Ishikawa (cell line): ENCODE data around the gene PTPRN2.

Source experiments
- CEBPB ChIP-seq: IDR thresholded peaks from 2 replicates; pipeline ENCODE4 v1.6.1; 2012
- CREB1 ChIP-seq: IDR thresholded peaks from 2 replicates; pipeline ENCODE4 v1.6.1; 2012; ENCODE audit warnings: low read depth
- EGR1 ChIP-seq: IDR thresholded peaks from 2 replicates; pipeline ENCODE4 v1.6.1; 2012
- EP300 ChIP-seq: IDR thresholded peaks from 2 replicates; pipeline ENCODE4 v1.6.1; 2012; ENCODE audit warnings: borderline replicate concordance
- FOXM1 ChIP-seq: IDR thresholded peaks from 2 replicates; pipeline ENCODE4 v1.6.1; 2012; ENCODE audit warnings: low read depth, borderline replicate concordance
- NFIC ChIP-seq: IDR thresholded peaks from 2 replicates; pipeline ENCODE4 v1.6.1; 2012
- RAD21 ChIP-seq: IDR thresholded peaks from 2 replicates; pipeline ENCODE4 v1.6.1; 2012; ENCODE audit warnings: low read depth
- TAF1 ChIP-seq: IDR thresholded peaks from 2 replicates; pipeline ENCODE4 v1.6.1; 2012; ENCODE audit warnings: low read depth, mild to moderate bottlenecking
- TCF12 ChIP-seq: IDR thresholded peaks from 2 replicates; pipeline ENCODE4 v1.6.1; 2012; ENCODE audit warnings: low read depth
- TEAD4 ChIP-seq: IDR thresholded peaks from 2 replicates; pipeline ENCODE4 v1.6.1; 2012
- YY1 ChIP-seq: IDR thresholded peaks from 2 replicates; pipeline ENCODE4 v1.6.1; 2012; ENCODE audit warnings: low read depth
- ZBTB7A ChIP-seq: IDR thresholded peaks from 2 replicates; pipeline ENCODE4 v1.6.1; 2012; ENCODE audit warnings: low read depth
- TF ChIP-seq, protein P1 (sequence below): IDR thresholded peaks from 2 replicates; pipeline ENCODE4 v1.6.1; 2012
- TF ChIP-seq, protein P2 (sequence below): IDR thresholded peaks from 2 replicates; pipeline ENCODE4 v1.6.1; 2012
- TF ChIP-seq, protein P3 (sequence below): IDR thresholded peaks from 2 replicates; pipeline ENCODE4 v1.6.1; 2012; ENCODE audit warnings: low read depth, mild to moderate bottlenecking

Gene PTPRN2

DNA sequence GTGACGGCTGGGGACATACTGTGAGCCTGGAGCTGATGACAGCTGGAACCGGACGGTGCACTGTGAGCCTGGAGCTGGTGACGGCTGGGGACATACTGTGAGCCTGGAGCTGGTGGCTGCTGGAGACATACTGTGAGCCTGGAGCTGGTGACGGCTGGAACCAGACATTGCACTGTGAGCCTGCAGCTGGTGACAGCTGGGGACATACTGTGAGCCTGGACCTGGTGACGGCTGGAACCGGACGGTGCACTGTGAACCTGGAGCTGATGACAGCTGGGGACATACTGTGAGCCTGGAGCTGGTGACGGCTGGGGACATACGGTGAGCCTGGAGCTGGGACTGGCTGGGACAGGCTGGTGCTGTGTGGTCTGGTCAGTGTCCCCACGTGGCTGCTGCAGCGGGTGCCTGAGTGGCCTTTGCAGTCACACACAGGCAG is 47.9 kb downstream of the PTPRN2 start:
- no peak for TF ChIP-seq TAF1
- TF ChIP-seq, protein P1, sequence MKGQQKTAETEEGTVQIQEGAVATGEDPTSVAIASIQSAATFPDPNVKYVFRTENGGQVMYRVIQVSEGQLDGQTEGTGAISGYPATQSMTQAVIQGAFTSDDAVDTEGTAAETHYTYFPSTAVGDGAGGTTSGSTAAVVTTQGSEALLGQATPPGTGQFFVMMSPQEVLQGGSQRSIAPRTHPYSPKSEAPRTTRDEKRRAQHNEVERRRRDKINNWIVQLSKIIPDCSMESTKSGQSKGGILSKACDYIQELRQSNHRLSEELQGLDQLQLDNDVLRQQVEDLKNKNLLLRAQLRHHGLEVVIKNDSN, result no peak
- TF ChIP-seq EP300, result no peak
- TF ChIP-seq TEAD4, result no peak
- no peak for TF ChIP-seq NFIC
- TF ChIP-seq YY1, result no peak
- TF ChIP-seq CEBPB, result no peak
- no peak for TF ChIP-seq FOXM1
- TF ChIP-seq ZBTB7A, result no peak
- TF ChIP-seq, protein P2, sequence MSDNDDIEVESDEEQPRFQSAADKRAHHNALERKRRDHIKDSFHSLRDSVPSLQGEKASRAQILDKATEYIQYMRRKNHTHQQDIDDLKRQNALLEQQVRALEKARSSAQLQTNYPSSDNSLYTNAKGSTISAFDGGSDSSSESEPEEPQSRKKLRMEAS, result no peak

DNA sequence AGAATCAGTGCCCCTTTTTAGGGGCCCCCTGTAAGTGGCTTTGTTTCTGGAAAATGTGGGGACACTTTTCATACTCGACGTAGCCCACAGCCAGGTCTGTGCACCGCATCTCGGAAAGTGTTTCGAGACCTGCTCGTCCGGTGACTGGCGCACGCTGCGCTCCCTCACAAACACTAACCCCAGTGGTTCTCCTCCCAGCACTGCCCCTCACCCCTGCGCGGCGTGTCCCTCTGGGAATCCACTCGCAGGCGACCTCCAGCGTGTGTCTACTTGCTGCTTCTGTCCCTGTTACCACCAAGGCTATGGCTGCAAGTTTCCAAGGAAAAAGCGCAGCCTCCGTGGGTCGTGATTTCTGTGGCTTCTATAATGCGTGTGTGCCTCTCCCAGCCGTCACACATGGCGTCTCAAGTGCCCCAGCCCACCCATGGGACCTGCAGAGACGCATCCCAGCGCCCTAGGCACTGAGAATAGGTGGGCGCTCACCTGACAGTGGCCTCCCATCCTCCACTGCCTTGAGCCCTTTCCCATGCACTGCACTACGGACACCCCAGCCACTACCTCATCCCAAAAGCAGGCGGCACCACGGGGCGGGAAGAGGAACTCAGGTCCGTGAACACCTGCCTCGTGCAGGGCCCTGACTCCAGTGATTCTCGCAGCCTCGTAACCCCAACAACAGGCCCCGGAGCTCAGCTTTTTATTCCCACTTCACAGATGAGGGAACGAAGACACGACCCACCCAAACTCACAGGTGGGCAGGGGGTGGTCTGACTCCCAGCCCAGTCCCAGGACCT is 49.3 kb downstream of the PTPRN2 start:
- TF ChIP-seq TEAD4 (no peak), YY1 (no peak), CREB1 (no peak)
- TF ChIP-seq, protein P3, sequence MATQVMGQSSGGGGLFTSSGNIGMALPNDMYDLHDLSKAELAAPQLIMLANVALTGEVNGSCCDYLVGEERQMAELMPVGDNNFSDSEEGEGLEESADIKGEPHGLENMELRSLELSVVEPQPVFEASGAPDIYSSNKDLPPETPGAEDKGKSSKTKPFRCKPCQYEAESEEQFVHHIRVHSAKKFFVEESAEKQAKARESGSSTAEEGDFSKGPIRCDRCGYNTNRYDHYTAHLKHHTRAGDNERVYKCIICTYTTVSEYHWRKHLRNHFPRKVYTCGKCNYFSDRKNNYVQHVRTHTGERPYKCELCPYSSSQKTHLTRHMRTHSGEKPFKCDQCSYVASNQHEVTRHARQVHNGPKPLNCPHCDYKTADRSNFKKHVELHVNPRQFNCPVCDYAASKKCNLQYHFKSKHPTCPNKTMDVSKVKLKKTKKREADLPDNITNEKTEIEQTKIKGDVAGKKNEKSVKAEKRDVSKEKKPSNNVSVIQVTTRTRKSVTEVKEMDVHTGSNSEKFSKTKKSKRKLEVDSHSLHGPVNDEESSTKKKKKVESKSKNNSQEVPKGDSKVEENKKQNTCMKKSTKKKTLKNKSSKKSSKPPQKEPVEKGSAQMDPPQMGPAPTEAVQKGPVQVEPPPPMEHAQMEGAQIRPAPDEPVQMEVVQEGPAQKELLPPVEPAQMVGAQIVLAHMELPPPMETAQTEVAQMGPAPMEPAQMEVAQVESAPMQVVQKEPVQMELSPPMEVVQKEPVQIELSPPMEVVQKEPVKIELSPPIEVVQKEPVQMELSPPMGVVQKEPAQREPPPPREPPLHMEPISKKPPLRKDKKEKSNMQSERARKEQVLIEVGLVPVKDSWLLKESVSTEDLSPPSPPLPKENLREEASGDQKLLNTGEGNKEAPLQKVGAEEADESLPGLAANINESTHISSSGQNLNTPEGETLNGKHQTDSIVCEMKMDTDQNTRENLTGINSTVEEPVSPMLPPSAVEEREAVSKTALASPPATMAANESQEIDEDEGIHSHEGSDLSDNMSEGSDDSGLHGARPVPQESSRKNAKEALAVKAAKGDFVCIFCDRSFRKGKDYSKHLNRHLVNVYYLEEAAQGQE, result no peak

DNA sequence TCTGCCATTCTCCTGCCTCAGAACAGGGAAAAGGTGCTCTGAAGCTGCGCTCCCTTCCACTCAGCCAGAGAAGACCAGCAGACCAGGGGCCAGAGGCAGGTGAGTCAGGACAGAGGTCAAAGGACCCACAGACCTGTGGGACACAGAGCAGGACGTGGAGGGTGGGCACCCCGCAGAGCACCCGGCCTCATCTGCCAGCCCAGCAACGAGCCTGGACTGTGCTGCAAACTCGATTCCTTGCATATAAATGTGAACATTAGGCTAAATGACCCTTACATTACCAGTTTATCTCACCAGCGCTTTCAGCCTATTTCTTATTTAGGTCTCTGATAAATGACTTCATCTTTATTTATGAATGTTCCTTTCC is 50.1 kb downstream of the PTPRN2 start:
- no peak for TF ChIP-seq EP300
- no peak for TF ChIP-seq EGR1
- TF ChIP-seq YY1, result no peak
- no peak for TF ChIP-seq CEBPB
- no peak for TF ChIP-seq TCF12
- no peak for TF ChIP-seq CREB1
- TF ChIP-seq ZBTB7A, result no peak
- TF ChIP-seq, protein P1, result no peak
- TF ChIP-seq, protein P3, result no peak
- no peak for TF ChIP-seq TAF1
- TF ChIP-seq, protein P2, result no peak
- TF ChIP-seq TEAD4, result no peak
- no peak for TF ChIP-seq NFIC
- TF ChIP-seq FOXM1, result no peak
- TF ChIP-seq RAD21, result no peak

DNA sequence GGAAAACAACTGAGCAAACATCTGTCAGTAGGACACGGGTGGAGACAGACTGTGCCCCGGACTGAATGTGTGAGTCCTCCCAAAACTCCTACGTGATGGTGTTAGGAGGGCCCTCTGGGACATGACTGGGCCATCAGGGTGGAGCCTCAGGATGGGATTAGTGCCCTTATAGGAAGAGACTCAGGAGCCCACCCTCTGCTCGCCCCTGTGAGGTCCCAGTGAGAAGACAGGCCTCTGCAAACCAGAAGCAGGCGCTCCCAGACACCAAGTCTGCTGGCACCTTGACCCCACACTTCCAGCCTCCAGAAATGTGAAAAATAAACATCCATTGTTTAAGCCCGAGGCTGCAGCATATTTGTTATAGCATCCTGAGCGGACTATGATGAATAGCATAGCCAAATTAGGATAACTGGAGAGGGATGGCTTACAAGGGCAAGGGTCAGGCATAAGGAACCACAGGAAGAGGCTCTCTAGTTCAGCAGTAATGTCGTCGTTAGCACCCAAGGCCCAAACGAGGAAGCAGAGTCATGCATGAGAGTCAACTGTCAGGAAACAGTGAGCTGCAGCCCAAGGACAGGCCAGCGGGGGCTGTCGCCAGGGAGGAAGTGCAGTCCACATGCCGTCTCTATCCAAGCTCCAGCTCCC is 50.6 kb downstream of the PTPRN2 start:
- TF ChIP-seq RAD21, result no peak

DNA sequence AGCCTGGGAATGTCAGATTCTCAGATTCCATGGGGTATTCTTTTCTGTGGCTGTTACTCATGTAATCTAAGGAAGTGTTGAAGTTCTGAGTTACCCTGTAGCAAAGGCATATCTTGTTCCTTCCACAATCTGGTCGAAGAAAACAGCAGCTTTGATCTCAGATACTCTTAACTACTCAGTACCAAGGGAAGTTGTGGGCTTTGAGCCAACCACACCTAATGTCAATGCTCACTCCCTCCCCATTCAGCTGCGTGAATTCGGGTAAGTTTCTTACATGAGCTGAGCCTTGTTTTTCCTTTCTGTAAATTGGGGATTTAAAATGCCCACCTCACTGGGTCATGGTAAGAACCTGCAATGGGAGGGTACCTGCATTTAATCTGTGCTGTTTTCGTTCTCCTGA is 52.5 kb downstream of the PTPRN2 start:
- TF ChIP-seq EGR1 (no peak), NFIC (no peak), FOXM1 (no peak), TAF1 (no peak), CEBPB (no peak), TEAD4 (no peak), CREB1 (no peak), EP300 (no peak), TCF12 (no peak), ZBTB7A (no peak), YY1 (no peak), RAD21 (no peak)
- TF ChIP-seq, protein P3, result no peak
- TF ChIP-seq, protein P1, result no peak
- TF ChIP-seq, protein P2, result no peak
